Transverse colon (tissue), 4 donors: ENCODE results near the gene CDC6. TPM values are rescaled to one million over a fixed set of nuclear protein-coding genes. Genes with fewer than 3 reads are reported as not detected.

Source experiments
- DNase-seq: peaks from one replicate; pipeline ENCODE4 v3.0.0-alpha.2; 2019
- H3K27ac ChIP-seq, 4 donors: fragments of 200-600 bp; sonication (generic); 2 replicates each; pipeline ENCODE4 v1.5.1; 2016 to 2018; ENCODE audit warnings: inconsistent platforms in 4 of 4
- H3K27me3 ChIP-seq: fragments of 200-600 bp; sonication (generic); 2 replicates; pipeline ENCODE4 v1.5.1; 2017; ENCODE audit warnings: inconsistent platforms
- H3K36me3 ChIP-seq, 4 donors: fragments of 200-600 bp; sonication (generic); 2 replicates each; pipeline ENCODE4 v1.5.1; 2017 to 2019; ENCODE audit warnings: inconsistent platforms in 4 of 4
- H3K4me1 ChIP-seq, 4 donors: fragments of 200-600 bp; sonication (generic); 2 replicates each; pipeline ENCODE4 v1.5.1; 2017 to 2020; ENCODE audit warnings: inconsistent platforms in 4 of 4
- H3K4me3 ChIP-seq, 4 donors: fragments of 200-600 bp; sonication (generic); 1 replicate in 1 of 4; 2 replicates in 3 of 4; pipeline versions ENCODE4 v1.5.1 to v1.6.1; 2017 to 2019; ENCODE audit warnings: inconsistent platforms in 4 of 4
- H3K9me3 ChIP-seq, 2 donors: fragments of 200-600 bp; sonication (generic); 2 replicates each; pipeline ENCODE4 v1.5.1; 2017 to 2019; ENCODE audit warnings: inconsistent platforms in 2 of 2
- CTCF ChIP-seq, 5 experiments: fragments of 200-600 bp in 3 of 5; fragments of 450-650 bp in 2 of 5; sonication (generic) in 3 of 5; IDR thresholded peaks; 1 replicate in 2 of 5; 2 replicates in 3 of 5; pipeline ENCODE4 v1.5.1; 2016 to 2017; ENCODE audit warnings: antibody characterized with exemption in 5 of 5, inconsistent platforms in 3 of 5, mild to moderate bottlenecking in 2 of 5, moderate library complexity in 1 of 5
- EP300 ChIP-seq: sonication (generic); formaldehyde crosslinking; IDR thresholded peaks from one replicate; pipeline ENCODE4 v1.6.1; 2017; ENCODE audit warnings: antibody characterized with exemption, low read depth
- POLR2A ChIP-seq: fragments of 450-650 bp; IDR thresholded peaks from one replicate; pipeline ENCODE4 v1.6.1; 2016; ENCODE audit warnings: antibody characterized with exemption, mild to moderate bottlenecking, moderate library complexity
- POLR2AphosphoS5 ChIP-seq, 3 donors: sonication (generic); formaldehyde crosslinking; IDR thresholded peaks; one replicate each; pipeline ENCODE4 v1.6.1; 2016; ENCODE audit warnings: antibody characterized with exemption in 3 of 3
- WGBS, 2 donors: methylation state at CpG; one replicate each; pipeline ENCODE4 v1.1.5; 2018; ENCODE audit warnings: low coverage in 1 of 2; 5-methylcytosine and 5-hydroxymethylcytosine counted together
- in situ Hi-C, 4 donors: fragments of 200-750 bp; cut with MboI; loops; one replicate each; pipeline versions ENCODE4 v1.15.0 to v1.15.1; 2017; ENCODE audit warnings: low sequenced_read_pairs in 3 of 4, low pct_ligation_motif_present in 1 of 4, low pct_unique_long_range_greater_than_20kb in 1 of 4
- intact Hi-C: fragments of 100-400 bp; cut with DNase I; formaldehyde crosslinking; loops from one replicate; pipeline ENCODE4 v1.15.1; 2023; ENCODE audit warnings: low total_unique reads
- total RNA-seq, 4 donors: library from RNA; depleted of rRNA; stranded (reverse); fragments of >200 nt; gene quantifications; one replicate each; pipeline ENCODE4 v1.1.0, GENCODE V29; 2016

The CDC6 gene
- total RNA-seq, 4 donors from 2014 or later = 1.6 to 3.2 (median 2.4) TPM; not detected in 1

GRCh38 chr17:40279402-40279801 lies 8.3 kb upstream of the CDC6 start:
- H3K4me1 ChIP-seq = peaks cover 0 to 12% (median 8%) of the 10 kb centered on the region in 4 donors
- no peak for DNase-seq
- no peak overlapping the region for H3K27ac ChIP-seq
- H3K9me3 ChIP-seq = no peaks in the 10 kb centered on the region
- peaks cover 0 to 54% (median 24%) of the 10 kb centered on the region in 4 donors for H3K36me3 ChIP-seq
- WGBS, 2 donors = 93 to 100% methylated on average over 1 to 4 of the region's 4 CpGs
- in situ Hi-C loops = loop anchor here in 3 of 4 donors (25.0 kb wide), 3 partner anchors 92 to 267 kb away; partner anchors contain the start of genes CSF3 (in 1 of the 3) and RAPGEFL1 (in 1 of the 3)
- no peak overlapping the region for H3K4me3 ChIP-seq
- intact Hi-C loops = no loop called here
- TF ChIP-seq EP300 (no peak), POLR2A (no peak), CTCF (IDR thresholded peaks at IDR 0.05) (no peak), POLR2AphosphoS5 (IDR thresholded peaks at IDR 0.05) (no peak)
- H3K27me3 ChIP-seq = no peaks in the 10 kb centered on the region

- WGBS, 2 donors = 83% methylated on average over 2 of the region's 2 CpGs
- TF ChIP-seq CTCF (IDR thresholded peaks at IDR 0.05) (no peak), POLR2A (no peak), POLR2AphosphoS5 (IDR thresholded peaks at IDR 0.05) (no peak), EP300 (no peak)
- Histone ChIP-seq H3K4me3 (no peak overlapping the region), H3K27me3 (no peaks in the 10 kb centered on the region), H3K4me1 (peaks cover 5 to 28% (median 18%) of the 10 kb centered on the region in 4 donors), H3K9me3 (no peaks in the 10 kb centered on the region), H3K36me3 (peaks cover 0 to 41% (median 18%) of the 10 kb centered on the region in 4 donors), H3K27ac (no peak overlapping the region)
- in situ Hi-C loops = loop anchor here in 3 of 4 donors (25.0 kb wide), 3 partner anchors 94 to 269 kb away; partner anchors contain the start of genes CSF3 (in 1 of the 3) and RAPGEFL1 (in 1 of the 3)
- DNase-seq = no peak
- intact Hi-C loops = no loop called here
Observed at GRCh38 chr17:40281663-40282062, 6.0 kb upstream of the CDC6 start.

- peak overlapping the region in 1 of 4 donors; percentile 7 for H3K4me3 ChIP-seq
- peaks cover 5 to 43% (median 25%) of the 10 kb centered on the region in 4 donors for H3K4me1 ChIP-seq
- DNase-seq = no peak
- in situ Hi-C loops = loop anchor here in 3 of 4 donors (25.0 kb wide), 3 partner anchors 96 to 271 kb away; partner anchors contain the start of genes CSF3 (in 1 of the 3) and RAPGEFL1 (in 1 of the 3)
- H3K9me3 ChIP-seq = no peaks in the 10 kb centered on the region
- H3K27me3 ChIP-seq = no peaks in the 10 kb centered on the region
- 17 to 36% methylated on average over 2 of the region's 2 CpGs for WGBS, 2 donors
- intact Hi-C loops = no loop called here
- H3K27ac ChIP-seq = peak overlapping the region; percentile 77 to 85 (median 82)
- peaks cover 0 to 23% (median 9%) of the 10 kb centered on the region in 4 donors for H3K36me3 ChIP-seq
- TF ChIP-seq POLR2A (no peak), POLR2AphosphoS5 (IDR thresholded peaks at IDR 0.05) (peak in 1 of 3 donors; percentile 5)
Observed at GRCh38 chr17:40283662-40284061, 4.0 kb upstream of the CDC6 start.

GRCh38 chr17:40284085-40284713 lies 3.5 kb upstream of the CDC6 start:
- TF ChIP-seq EP300 = peak; percentile 52
- peak in 2 of 5 experiments; percentile 60 to 67 for TF ChIP-seq CTCF (IDR thresholded peaks at IDR 0.05)
- no peak for TF ChIP-seq POLR2A
- TF ChIP-seq POLR2AphosphoS5 (IDR thresholded peaks at IDR 0.05) = peak in 2 of 3 donors; percentile 28 to 73
- no peaks in the 10 kb centered on the region for H3K27me3 ChIP-seq
- 20 to 46% methylated on average over 1 to 2 of the region's 2 CpGs for whole genome bisulfite sequencing, 2 donors
- in situ Hi-C loops (loop anchor here in 3 of 4 donors (25.0 kb wide), 3 partner anchors 97 to 272 kb away; partner anchors contain the start of genes CSF3 (in 1 of the 3) and RAPGEFL1 (in 1 of the 3)), intact Hi-C loops (no loop called here)
- H3K27ac ChIP-seq = peak overlapping the region; percentile 77 to 85 (median 82)
- H3K4me3 ChIP-seq = peak overlapping the region in 1 of 4 donors; percentile 7
- no peaks in the 10 kb centered on the region for H3K9me3 ChIP-seq
- peak; percentile 36 for DNase-seq
- peaks cover 0 to 18% (median 6%) of the 10 kb centered on the region in 4 donors for H3K36me3 ChIP-seq
- peaks cover 5 to 45% (median 25%) of the 10 kb centered on the region in 4 donors for H3K4me1 ChIP-seq
